Measurements from ENCODE around the gene ITGA1.

Gene ITGA1

GRCh38 chr5:52897238-52897614 is 109.5 kb downstream of the ITGA1 start:
- no peak for DNase-seq (ENCODE audit: low spot score)

GRCh38 chr5:52898961-52899680 is 111.4 kb downstream of the ITGA1 start:
- no peak for DNase-seq (ENCODE audit: low spot score)

GRCh38 chr5:52903142-52903541 is 115.4 kb downstream of the ITGA1 start:
- no peak for DNase-seq (ENCODE audit: low spot score)

- DNase-seq (ENCODE audit: low spot score), result no peak
Measured at GRCh38 chr5:52906343-52906742, 118.6 kb downstream of the ITGA1 start.

GRCh38 chr5:52906845-52907244 is 119.1 kb downstream of the ITGA1 start:
- DNase-seq (ENCODE audit: low spot score), result no peak

- no peak for DNase-seq (ENCODE audit: low spot score)
Measured at GRCh38 chr5:52909192-52909591, 121.5 kb downstream of the ITGA1 start.

- no peak for DNase-seq (ENCODE audit: low spot score)
Measured at GRCh38 chr5:52910071-52910470, 122.4 kb downstream of the ITGA1 start.

GRCh38 chr5:52915176-52915875 is 127.6 kb downstream of the ITGA1 start:
- peak; percentile 81 for DNase-seq (ENCODE audit: low spot score)

- DNase-seq (ENCODE audit: low spot score), result no peak
Measured at GRCh38 chr5:52920929-52921328, 133.2 kb downstream of the ITGA1 start.

- no peak for DNase-seq (ENCODE audit: low spot score)
Measured at GRCh38 chr5:52922384-52922783, 134.7 kb downstream of the ITGA1 start.

GRCh38 chr5:52924456-52924855 is 136.7 kb downstream of the ITGA1 start:
- no peak for DNase-seq (ENCODE audit: low spot score)

GRCh38 chr5:52925001-52925400 is 137.3 kb downstream of the ITGA1 start:
- no peak for DNase-seq (ENCODE audit: low spot score)

- DNase-seq (ENCODE audit: low spot score), result no peak
Measured at GRCh38 chr5:52928689-52929088, 141.0 kb downstream of the ITGA1 start.

GRCh38 chr5:52938226-52938625 is 150.5 kb downstream of the ITGA1 start:
- DNase-seq (ENCODE audit: low spot score), result no peak

GRCh38 chr5:52943285-52943684 is 155.6 kb downstream of the ITGA1 start:
- no peak for DNase-seq (ENCODE audit: low spot score)

GRCh38 chr5:52943808-52944207 is 156.1 kb downstream of the ITGA1 start:
- no peak for DNase-seq (ENCODE audit: low spot score)

- no peak for DNase-seq (ENCODE audit: low spot score)
Measured at GRCh38 chr5:52945040-52945439, 157.3 kb downstream of the ITGA1 start.

GRCh38 chr5:52947208-52947607 is 159.5 kb downstream of the ITGA1 start:
- no peak for DNase-seq (ENCODE audit: low spot score)

GRCh38 chr5:52947851-52948250 is 160.1 kb downstream of the ITGA1 start:
- DNase-seq (ENCODE audit: low spot score), result no peak

GRCh38 chr5:52948418-52949076 is 160.8 kb downstream of the ITGA1 start:
- DNase-seq (ENCODE audit: low spot score), result peak; percentile 77

GRCh38 chr5:52950686-52951085 is 163.0 kb downstream of the ITGA1 start:
- DNase-seq (ENCODE audit: low spot score), result no peak

- DNase-seq (ENCODE audit: low spot score), result no peak
Measured at GRCh38 chr5:52952483-52952882, 164.8 kb downstream of the ITGA1 start.

GRCh38 chr5:52956014-52956413 is 168.3 kb downstream of the ITGA1 start:
- DNase-seq (ENCODE audit: low spot score), result no peak

Measured in CD4-positive, alpha-beta T cell treated with Interleukin-2 at 100 ng/mL for 4 hours (primary cell).